HepG2 (cell line): ENCODE data around the gene ARHGAP15. TPM values are rescaled to one million over a fixed set of nuclear protein-coding genes. Genes with fewer than 3 reads are reported as not detected.

ENCODE experiments used
- ATAC-seq: fragments of 200-7000 bp; cut with Tn5 transposase; 3 replicates; pipeline ENCODE4 v1.9.1; 2020; ENCODE audit warnings: mild to moderate bottlenecking, moderate library complexity
- BruUV-seq: library from RNA; stranded (reverse); fragments of 400-500 nt; replicated peaks from 2 replicates; lab custom pipeline; 2021; lab: Mats Ljungman, UMichigan
- CTCF ChIA-PET: fragments of 300-600 bp; formaldehyde crosslinking; extraction: SDS; loops from one replicate; lab custom pipeline; 2021; ENCODE audit warnings: low total read pairs, inconsistent platforms, low intra/inter-chr PET ratio; lab: Yijun Ruan, JAX
- POLR2A ChIA-PET: fragments of 350-600 bp; sonication (Branson Sonifier 250); formaldehyde crosslinking; loops from one replicate; lab custom pipeline; 2020; ENCODE audit warnings: antibody characterized with exemption, inconsistent platforms; lab: Yijun Ruan, JAX
- DNase-seq: peaks from one replicate; pipeline ENCODE4 v3.0.0-alpha.2; 2015; ENCODE audit warnings: low spot score
- FAIRE-seq: peaks from 3 replicates; lab custom pipeline; 2011; peaks lifted over from hg19 to GRCh38; lab: Jason Lieb, UNC
- H2AFZ ChIP-seq: one replicate; pipeline ENCODE4 v1.6.1; 2011; ENCODE audit warnings: low read length, inconsistent platforms
- H3K27ac ChIP-seq: fragments of 300-600 bp; 3 replicates; pipeline ENCODE4 v1.8.0; 2011; ENCODE audit warnings: mixed run types, mild to moderate bottlenecking, mixed read lengths, low read length, inconsistent platforms; ENCODE audit not compliant: insufficient read depth; ENCODE audit errors: extremely low read length
- H3K27me3 ChIP-seq, 2 experiments: fragments of 200-600 bp in 1 of 2; 2 replicates in 1 of 2; 3 replicates in 1 of 2; pipeline versions ENCODE4 v1.6.0 to v1.8.0; 2011; ENCODE audit warnings: low read length in 2 of 2, mild to moderate bottlenecking in 2 of 2, moderate library complexity in 2 of 2, inconsistent platforms in 1 of 2; ENCODE audit not compliant: insufficient read depth in 2 of 2, control insufficient read depth in 1 of 2
- H3K36me3 ChIP-seq, 2 experiments: fragments of 200-600 bp in 1 of 2; replicated peaks in 1 of 2; 2 replicates in 1 of 2; 3 replicates in 1 of 2; pipeline versions ENCODE4 v1.5.1 to v1.8.0; 2011; ENCODE audit warnings: low read length in 2 of 2, inconsistent platforms in 1 of 2; ENCODE audit not compliant: insufficient read depth in 2 of 2, control insufficient read depth in 1 of 2
- H3K4me1 ChIP-seq: 2 replicates; pipeline ENCODE4 v1.5.1; 2012; ENCODE audit warnings: low read length, inconsistent platforms; ENCODE audit not compliant: insufficient read depth
- H3K4me2 ChIP-seq: 2 replicates; pipeline ENCODE4 v1.6.0; 2011; ENCODE audit warnings: low read depth, low read length, inconsistent platforms
- H3K4me3 ChIP-seq, 3 experiments: fragments of 200-600 bp in 1 of 3; sonication (generic), shearing (Covaris generic) in 1 of 3; replicated peaks in 1 of 3; 2 replicates each; pipeline ENCODE4 v1.5.1; 2011 to 2016; ENCODE audit warnings: low read length in 3 of 3, inconsistent platforms in 2 of 3, low read depth in 2 of 3, mild to moderate bottlenecking in 2 of 3, control low read depth in 1 of 3, mixed read lengths in 1 of 3; ENCODE audit not compliant: insufficient read depth in 1 of 3
- H3K79me2 ChIP-seq: one replicate; pipeline ENCODE4 v1.6.1; 2011; ENCODE audit warnings: low read length, inconsistent platforms; ENCODE audit not compliant: insufficient read depth
- H3K9ac ChIP-seq: 2 replicates; pipeline ENCODE4 v1.6.0; 2011; ENCODE audit warnings: mild to moderate bottlenecking, low read depth, low read length, inconsistent platforms; ENCODE audit not compliant: insufficient read depth
- H3K9me3 ChIP-seq: 2 replicates; pipeline ENCODE4 v1.5.1; 2012; ENCODE audit warnings: mild to moderate bottlenecking, low read length
- H4K20me1 ChIP-seq: 2 replicates; pipeline ENCODE4 v1.6.0; 2011; ENCODE audit warnings: inconsistent platforms, mild to moderate bottlenecking, low read length, moderate library complexity; ENCODE audit not compliant: insufficient read depth
- MAZ ChIP-seq, 2 experiments: sonication (generic) in 1 of 2; formaldehyde crosslinking in 1 of 2; IDR thresholded peaks; 2 replicates each; pipeline versions ENCODE4 v1.5.0 to v1.6.1; 2012 to 2020; ENCODE audit warnings: low read depth in 2 of 2, mild to moderate bottlenecking in 2 of 2, borderline replicate concordance in 1 of 2, improper control_type of control experiment in 1 of 2, low read length in 1 of 2, missing genetic modification reagents in 1 of 2, moderate library complexity in 1 of 2
- RBM22 ChIP-seq: fragments of 200-400 bp; formaldehyde crosslinking; optimal IDR thresholded peaks from 2 replicates; pipeline ENCODE3; 2017; ENCODE audit warnings: mild to moderate bottlenecking, low read length, moderate library complexity
- ZBTB20 ChIP-seq: sonication (generic); formaldehyde crosslinking; IDR thresholded peaks from 2 replicates; pipeline ENCODE4 v1.8.1; 2023; ENCODE audit warnings: missing genetic modification reagents, low read depth, mild to moderate bottlenecking, borderline replicate concordance
- ZFYVE20 ChIP-seq: sonication (generic); formaldehyde crosslinking; IDR thresholded peaks from 2 replicates; pipeline ENCODE4 v1.8.0; 2023; ENCODE audit warnings: low read depth, mild to moderate bottlenecking, moderate library complexity, missing genetic modification reagents, borderline replicate concordance
- ZNF570 ChIP-seq: sonication (generic); formaldehyde crosslinking; IDR thresholded peaks from 2 replicates; pipeline ENCODE4 v1.4.0; 2020; ENCODE audit warnings: mild to moderate bottlenecking, missing genetic modification reagents, borderline replicate concordance
- ZNF691 ChIP-seq: sonication (generic); formaldehyde crosslinking; IDR thresholded peaks from 2 replicates; pipeline ENCODE4 v1.4.0; 2020; ENCODE audit warnings: missing genetic modification reagents, low read depth, mild to moderate bottlenecking, borderline replicate concordance
- ZSCAN25 ChIP-seq: sonication (generic); formaldehyde crosslinking; IDR thresholded peaks from 2 replicates; pipeline ENCODE4 v1.8.0; 2022; ENCODE audit warnings: mild to moderate bottlenecking, missing genetic modification reagents
- ZZZ3 ChIP-seq: sonication (generic); formaldehyde crosslinking; IDR thresholded peaks from 2 replicates; pipeline ENCODE4 v1.4.0; 2020; ENCODE audit warnings: missing genetic modification reagents, mild to moderate bottlenecking, borderline replicate concordance
- in situ Hi-C: cut with HindIII; loops from 2 replicates; pipeline ENCODE4 v1.10.0; 2017; ENCODE audit warnings: low pct_unique_long_range_greater_than_20kb; ENCODE audit not compliant: extremely low pct_ligation_motif_present
- intact Hi-C: fragments of 100-400 bp; cut with micrococcal nuclease; formaldehyde crosslinking; loops from one replicate; pipeline ENCODE4 v1.10.0; 2022; ENCODE audit not compliant: unreplicated experiment
- polyA plus RNA-seq, 8 experiments: library from polyadenylated mRNA; depleted of rRNA in 3 of 8; stranded (reverse) in 7 of 8; unstranded in 1 of 8; fragments of >200 nt; fragmentation: Illumina TruSeq in 4 of 8; extraction: Trizol in 4 of 8; gene quantifications; 2 replicates each; pipeline versions ENCODE4 v1.2.1 to v1.2.3, GENCODE V29; 2011 to 2016; ENCODE audit warnings: low read depth in 4 of 8, missing spikeins in 1 of 8, mixed read lengths in 1 of 8; ENCODE audit not compliant: insufficient read depth in 1 of 8
- total RNA-seq, 5 experiments: library from RNA; depleted of rRNA; stranded (reverse); fragments of >200 nt; fragmentation: Illumina TruSeq; extraction: Trizol; gene quantifications; 2 replicates each; pipeline ENCODE4 v1.2.3, GENCODE V29; 2016; ENCODE audit warnings: low read depth in 1 of 5

ARHGAP15 gene
- total and polyA plus RNA-seq, 2 of the 13 experiments (the other 11 are each of a cell fraction or from before 2014, with no cell fraction given), result 0.04 TPM; not detected in 1

- H3K27ac ChIP-seq, result no peak overlapping the region
- H3K4me2 ChIP-seq, result no peak overlapping the region
- H3K9me3 ChIP-seq, result no peaks in the 10 kb centered on the region
- no peak for FAIRE-seq
- TF ChIP-seq ZFYVE20 (no peak), ZZZ3 (CRISPR knock-in tag) (no peak), ZBTB20 (CRISPR knock-in tag) (no peak), ZNF570 (CRISPR knock-in tag) (no peak), MAZ (IDR thresholded peaks at IDR 0.05; ENCODE audit: borderline replicate concordance, low read depth, low read length) (no peak), MAZ (CRISPR knock-in tag; IDR thresholded peaks at IDR 0.05; ENCODE audit: low read depth) (no peak), ZSCAN25 (CRISPR knock-in tag) (no peak), ZNF691 (CRISPR knock-in tag) (no peak), RBM22 (no peak)
- CTCF ChIA-PET, result no interaction called here
- H3K4me1 ChIP-seq, result no peaks in the 10 kb centered on the region
- intact Hi-C loops (no loop called here), in situ Hi-C loops (no loop called here)
- H2AFZ ChIP-seq, result no peak overlapping the region
- no peaks in the 10 kb centered on the region for H4K20me1 ChIP-seq
- no peaks in the 10 kb centered on the region for H3K27me3 ChIP-seq
- no peaks in the 10 kb centered on the region for H3K79me2 ChIP-seq
- POLR2A ChIA-PET, result no interaction called here
- no peak for ATAC-seq
- H3K36me3 ChIP-seq, result no peaks in the 10 kb centered on the region
- H3K9ac ChIP-seq, result no peak overlapping the region
- no TSS peak for BruUV-seq
- no peak overlapping the region for H3K4me3 ChIP-seq
- no peak for DNase-seq
These were observed 459.5 kb downstream of the ARHGAP15 start for GRCh38 chr2:143588746-143589145.
